Measurements from ENCODE around the gene SORCS2. TPM values are rescaled to one million over a fixed set of nuclear protein-coding genes. Genes with fewer than 3 reads are reported as not detected.
A peak's percentile ranks its signal among the peaks of the same experiment; 100 is the strongest.

SORCS2 gene
- total and polyA plus RNA-seq, 2 of the 4 experiments (the other 2 are of a cell fraction), result 0.36 to 0.62 TPM

- Histone ChIP-seq H4K20me1 (ENCODE audit: insufficient read depth, low read length) (no peaks in the 10 kb centered on the region), H3K4me2 (ENCODE audit: low read depth, low read length) (no peak overlapping the region), H4K91ac (ENCODE audit: insufficient read depth, low read depth, low read length) (no peak overlapping the region), H3K56ac (ENCODE audit: extremely low read depth, insufficient read depth, low read length) (no peak overlapping the region), H3K9me3 (ENCODE audit: control insufficient read depth, insufficient read depth, low read length) (peaks cover 11% of the 10 kb centered on the region), H3K14ac (replicated peaks; ENCODE audit: low read depth, low read length) (no peak overlapping the region), H3K36me3 (ENCODE audit: control insufficient read depth, insufficient read depth, low read length) (no peaks in the 10 kb centered on the region), H2AK9ac (replicated peaks; ENCODE audit: low read depth, low read length, poor library complexity) (peak overlapping the region; percentile 68), H4K8ac (ENCODE audit: low read depth in 2 of 2, low read length in 2 of 2) (no peak overlapping the region), H3K79me1 (ENCODE audit: low read depth in 1 of 2, low read length in 2 of 2) (no peaks in the 10 kb centered on the region), H2AK5ac (ENCODE audit: low read depth, low read length) (no peak overlapping the region), H2BK120ac (ENCODE audit: low read depth, low read length) (no peak overlapping the region), H3K23ac (ENCODE audit: low read depth, low read length) (no peak overlapping the region), H3K18ac (ENCODE audit: low read depth, low read length) (no peak overlapping the region), H2BK5ac (ENCODE audit: low read depth, low read length, poor library complexity, severe bottlenecking) (no peak overlapping the region), H4K5ac (ENCODE audit: low read depth, low read length) (no peak overlapping the region), H2AFZ (replicated peaks; ENCODE audit: low read length, poor library complexity) (no peak overlapping the region), H3K4ac (ENCODE audit: low read depth, low read length) (no peak overlapping the region), H2BK20ac (ENCODE audit: low read depth, low read length) (no peak overlapping the region), H3K27me3 (ENCODE audit: control insufficient read depth, insufficient read depth, low read length) (no peaks in the 10 kb centered on the region; the same call in 1 of the 2 replicates), H3K27ac (ENCODE audit: insufficient read depth, low read length) (no peak overlapping the region), H3K4me1 (ENCODE audit: control insufficient read depth, insufficient read depth, low read length) (peaks cover 18% of the 10 kb centered on the region), H3K4me3 (ENCODE audit: insufficient read depth, low read depth, low read length) (no peak overlapping the region), H3K9me1 (ENCODE audit: insufficient read depth, low read length) (peaks cover 4% of the 10 kb centered on the region), H2BK15ac (ENCODE audit: low read depth, low read length) (no peak overlapping the region), H3K9ac (ENCODE audit: low read depth, low read length) (no peak overlapping the region)
- DNase-seq (no peak), ATAC-seq (ENCODE audit: low read depth) (no peak)
- dilution Hi-C loops (cut with HindIII; ENCODE audit: low sequenced_read_pairs, unreplicated experiment), result no loop called here
- TF ChIP-seq, protein P1, sequence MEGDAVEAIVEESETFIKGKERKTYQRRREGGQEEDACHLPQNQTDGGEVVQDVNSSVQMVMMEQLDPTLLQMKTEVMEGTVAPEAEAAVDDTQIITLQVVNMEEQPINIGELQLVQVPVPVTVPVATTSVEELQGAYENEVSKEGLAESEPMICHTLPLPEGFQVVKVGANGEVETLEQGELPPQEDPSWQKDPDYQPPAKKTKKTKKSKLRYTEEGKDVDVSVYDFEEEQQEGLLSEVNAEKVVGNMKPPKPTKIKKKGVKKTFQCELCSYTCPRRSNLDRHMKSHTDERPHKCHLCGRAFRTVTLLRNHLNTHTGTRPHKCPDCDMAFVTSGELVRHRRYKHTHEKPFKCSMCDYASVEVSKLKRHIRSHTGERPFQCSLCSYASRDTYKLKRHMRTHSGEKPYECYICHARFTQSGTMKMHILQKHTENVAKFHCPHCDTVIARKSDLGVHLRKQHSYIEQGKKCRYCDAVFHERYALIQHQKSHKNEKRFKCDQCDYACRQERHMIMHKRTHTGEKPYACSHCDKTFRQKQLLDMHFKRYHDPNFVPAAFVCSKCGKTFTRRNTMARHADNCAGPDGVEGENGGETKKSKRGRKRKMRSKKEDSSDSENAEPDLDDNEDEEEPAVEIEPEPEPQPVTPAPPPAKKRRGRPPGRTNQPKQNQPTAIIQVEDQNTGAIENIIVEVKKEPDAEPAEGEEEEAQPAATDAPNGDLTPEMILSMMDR (conservative IDR thresholded peaks at IDR 0.05; ENCODE audit: low read depth, low read length), result no peak
- TF ChIP-seq USF2 (IDR thresholded peaks at IDR 0.05; ENCODE audit: low read depth, low read length) (no peak), FOS (IDR thresholded peaks at IDR 0.05; ENCODE audit: low read depth, low read length) (no peak), RAD21 (IDR thresholded peaks at IDR 0.05; ENCODE audit: low read length) (no peak), CHD1 (IDR thresholded peaks at IDR 0.05; ENCODE audit: low read depth, low read length) (no peak), MAFK (IDR thresholded peaks at IDR 0.05; ENCODE audit: low read depth, low read length) (no peak), NFE2L2 (IDR thresholded peaks at IDR 0.05; ENCODE audit: low read depth, low read length) (no peak), MAZ (IDR thresholded peaks at IDR 0.05; ENCODE audit: borderline replicate concordance, low read depth, low read length) (no peak), RFX5 (IDR thresholded peaks at IDR 0.05; ENCODE audit: low read depth, low read length) (no peak), MXI1 (IDR thresholded peaks at IDR 0.05; ENCODE audit: borderline replicate concordance, low read depth, low read length) (no peak), BHLHE40 (IDR thresholded peaks at IDR 0.05; ENCODE audit: low read depth, low read length) (no peak), RCOR1 (IDR thresholded peaks at IDR 0.05; ENCODE audit: insufficient replicate concordance, low read length) (no peak), CEBPB (IDR thresholded peaks at IDR 0.05; ENCODE audit: low read depth, low read length) (no peak), POLR2A (IDR thresholded peaks at IDR 0.05; ENCODE audit: low read depth, low read length) (no peak), SMC3 (IDR thresholded peaks at IDR 0.05; ENCODE audit: low read depth, low read length) (no peak)
- TF ChIP-seq, protein P2, sequence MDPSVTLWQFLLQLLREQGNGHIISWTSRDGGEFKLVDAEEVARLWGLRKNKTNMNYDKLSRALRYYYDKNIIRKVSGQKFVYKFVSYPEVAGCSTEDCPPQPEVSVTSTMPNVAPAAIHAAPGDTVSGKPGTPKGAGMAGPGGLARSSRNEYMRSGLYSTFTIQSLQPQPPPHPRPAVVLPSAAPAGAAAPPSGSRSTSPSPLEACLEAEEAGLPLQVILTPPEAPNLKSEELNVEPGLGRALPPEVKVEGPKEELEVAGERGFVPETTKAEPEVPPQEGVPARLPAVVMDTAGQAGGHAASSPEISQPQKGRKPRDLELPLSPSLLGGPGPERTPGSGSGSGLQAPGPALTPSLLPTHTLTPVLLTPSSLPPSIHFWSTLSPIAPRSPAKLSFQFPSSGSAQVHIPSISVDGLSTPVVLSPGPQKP (IDR thresholded peaks at IDR 0.05; ENCODE audit: borderline replicate concordance, low read depth, low read length), result no peak
- POLR2A ChIA-PET (ENCODE audit: unreplicated experiment), result no interaction called here
- intact Hi-C loops (cut with micrococcal nuclease), result no loop called here
- CTCF ChIA-PET, result interaction anchor here (0.8 kb wide), 1 partner anchor 29 kb away, joined by 3 read pairs; no protein-coding TSS in a partner anchor
- WGBS, 2 experiments (ENCODE audit: extremely low coverage in 2 of 2, insufficient read length in 1 of 2), result no CpG with 5 or more reads among the region's 2 CpGs
- BruUV-seq (replicated peaks), result no TSS peak
- in situ Hi-C loops (cut with MboI; ENCODE audit: low sequenced_read_pairs), result no loop called here
Measured at GRCh38 chr4:7214359-7214758, 22.0 kb downstream of the SORCS2 start.
